HL-60/S4 (cell line): Measurements from ENCODE around the gene C1GALT1C1.

ENCODE experiments used
- in situ Hi-C: fragments of 300-500 bp; cut with MboI; formaldehyde crosslinking; loops from 2 replicates; pipeline ENCODE4 v1.14.3; 2022; ENCODE audit warnings: low sequenced_read_pairs

The C1GALT1C1 gene

GRCh38 chrX:120603707-120604360 is 26.0 kb downstream of the C1GALT1C1 start, which contains the start of gene MCTS1:
MCTS1 (plus strand) TSS chrX:120604101; CDS start chrX:120604237, 136 bp downstream.
- in situ Hi-C loops, result no loop called here

GRCh38 chrX:120585702-120586101 is 44.2 kb downstream of the C1GALT1C1 start:
- in situ Hi-C loops, result no loop called here
